ENCODE data around the gene TMC1. TPM values are rescaled to one million over a fixed set of nuclear protein-coding genes. Genes with fewer than 3 reads are reported as not detected.

The TMC1 gene
- total and polyA plus RNA-seq, 8 donors: 0.33 to 0.73 TPM; not detected in 6

DNA sequence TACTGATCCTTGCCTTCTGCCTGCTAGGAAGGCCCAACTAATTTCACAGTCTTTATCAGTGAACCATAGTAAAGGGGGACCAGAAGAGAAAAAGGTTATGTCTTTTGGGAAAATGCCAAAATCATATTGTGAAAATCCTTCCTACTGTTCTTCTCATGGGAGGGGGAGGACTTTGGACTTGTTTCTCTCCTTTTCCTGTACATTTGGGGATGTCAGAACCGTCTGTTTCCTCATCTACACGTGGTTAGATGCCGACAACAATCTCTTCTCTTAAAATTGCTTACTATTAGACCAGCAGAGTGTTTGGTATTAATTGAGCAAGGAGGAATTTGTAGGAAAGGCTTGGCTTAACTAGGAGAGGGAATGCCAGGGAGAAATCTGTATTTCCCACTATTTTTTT is 77.2 kb downstream of the TMC1 start:
- WGBS, 5 donors: 29 to 54% (median 52%) methylated on average over 3 of the region's 3 CpGs
- TF ChIP-seq EP300 (IDR thresholded peaks at IDR 0.05): no peak
- TF ChIP-seq, protein P1, sequence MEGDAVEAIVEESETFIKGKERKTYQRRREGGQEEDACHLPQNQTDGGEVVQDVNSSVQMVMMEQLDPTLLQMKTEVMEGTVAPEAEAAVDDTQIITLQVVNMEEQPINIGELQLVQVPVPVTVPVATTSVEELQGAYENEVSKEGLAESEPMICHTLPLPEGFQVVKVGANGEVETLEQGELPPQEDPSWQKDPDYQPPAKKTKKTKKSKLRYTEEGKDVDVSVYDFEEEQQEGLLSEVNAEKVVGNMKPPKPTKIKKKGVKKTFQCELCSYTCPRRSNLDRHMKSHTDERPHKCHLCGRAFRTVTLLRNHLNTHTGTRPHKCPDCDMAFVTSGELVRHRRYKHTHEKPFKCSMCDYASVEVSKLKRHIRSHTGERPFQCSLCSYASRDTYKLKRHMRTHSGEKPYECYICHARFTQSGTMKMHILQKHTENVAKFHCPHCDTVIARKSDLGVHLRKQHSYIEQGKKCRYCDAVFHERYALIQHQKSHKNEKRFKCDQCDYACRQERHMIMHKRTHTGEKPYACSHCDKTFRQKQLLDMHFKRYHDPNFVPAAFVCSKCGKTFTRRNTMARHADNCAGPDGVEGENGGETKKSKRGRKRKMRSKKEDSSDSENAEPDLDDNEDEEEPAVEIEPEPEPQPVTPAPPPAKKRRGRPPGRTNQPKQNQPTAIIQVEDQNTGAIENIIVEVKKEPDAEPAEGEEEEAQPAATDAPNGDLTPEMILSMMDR (IDR thresholded peaks at IDR 0.05): no peak
- TF ChIP-seq POLR2AphosphoS5 (IDR thresholded peaks at IDR 0.05): no peak
- no peak for TF ChIP-seq POLR2A (IDR thresholded peaks at IDR 0.05)
- DNase-seq: no peak
- Histone ChIP-seq H3K9me3 (no peaks in the 10 kb centered on the region), H3K27ac (no peak overlapping the region), H3K4me3 (no peak overlapping the region), H3K36me3 (no peaks in the 10 kb centered on the region), H3K4me1 (peaks cover 0 to 9% (median 0%) of the 10 kb centered on the region in 4 donors), H3K27me3 (no peaks in the 10 kb centered on the region)
- intact Hi-C loops (cut with DNase I; ENCODE audit: low total_unique reads): no loop called here

DNA sequence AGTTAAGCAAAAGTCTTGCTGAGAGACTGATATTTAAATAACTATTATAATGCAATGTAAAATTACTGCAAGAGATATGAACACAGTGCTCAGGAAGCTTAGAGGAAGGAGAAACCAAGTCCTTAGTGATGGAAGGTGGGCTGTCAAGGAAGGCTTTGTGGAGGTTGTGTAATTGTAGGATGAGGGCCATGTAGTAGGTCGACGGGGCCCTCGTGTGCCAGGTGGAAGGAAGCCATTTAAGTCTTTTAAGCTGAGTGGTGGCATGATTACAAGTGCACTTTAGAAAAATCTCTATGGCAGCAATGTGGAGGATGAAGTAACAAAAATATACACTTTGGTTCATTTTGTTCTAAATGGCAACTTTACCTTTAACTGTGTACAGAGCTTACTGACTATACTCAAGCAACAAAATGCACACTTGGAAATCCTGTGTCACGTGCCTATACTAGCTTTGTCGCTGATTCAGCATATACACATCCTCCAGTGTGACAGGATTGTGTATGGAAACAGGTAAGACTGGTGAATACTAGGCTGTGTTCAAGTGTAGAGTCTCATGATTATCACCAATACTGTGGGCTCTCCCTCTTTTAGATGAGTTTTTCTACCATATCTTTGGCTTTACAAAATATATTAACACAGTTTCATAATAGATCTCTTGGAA is 78.6 kb downstream of the TMC1 start:
- 73 to 83% (median 82%) methylated on average over 5 of the region's 5 CpGs for WGBS, 5 donors
- no peaks in the 10 kb centered on the region for H3K36me3 ChIP-seq
- H3K27ac ChIP-seq: no peak overlapping the region
- no peak for DNase-seq
- H3K4me3 ChIP-seq: no peak overlapping the region
- H3K9me3 ChIP-seq: no peaks in the 10 kb centered on the region
- H3K4me1 ChIP-seq: peaks cover 0 to 9% (median 0%) of the 10 kb centered on the region in 4 donors
- TF ChIP-seq POLR2A (IDR thresholded peaks at IDR 0.05) (no peak), EP300 (IDR thresholded peaks at IDR 0.05) (no peak), POLR2AphosphoS5 (IDR thresholded peaks at IDR 0.05) (no peak)
- TF ChIP-seq, protein P1 (IDR thresholded peaks at IDR 0.05): no peak
- H3K27me3 ChIP-seq: no peaks in the 10 kb centered on the region
- intact Hi-C loops (cut with DNase I; ENCODE audit: low total_unique reads): no loop called here

DNA sequence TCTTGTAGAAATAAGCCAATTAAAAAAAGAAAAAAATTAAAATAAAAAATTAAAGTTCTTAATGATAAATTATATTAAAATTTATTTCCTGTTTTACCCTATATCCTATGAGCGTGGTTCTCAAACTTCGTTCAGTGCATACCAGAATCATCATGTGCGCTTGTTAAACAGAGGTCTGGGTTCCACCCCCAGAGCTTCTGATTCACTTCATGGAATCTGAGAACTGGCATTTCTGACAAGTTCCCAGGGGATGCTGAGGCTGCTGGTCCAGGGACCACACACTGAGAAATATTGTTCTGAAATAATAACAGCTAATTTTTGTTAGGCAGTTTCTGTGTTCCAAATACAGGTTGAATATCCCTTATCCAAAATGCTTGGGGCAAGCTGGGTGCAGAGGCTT is 79.3 kb downstream of the TMC1 start:
- intact Hi-C loops (cut with DNase I; ENCODE audit: low total_unique reads): no loop called here
- WGBS, 5 donors: 90 to 98% (median 97%) methylated on average over 3 of the region's 3 CpGs
- no peaks in the 10 kb centered on the region for H3K27me3 ChIP-seq
- peaks cover 0 to 9% (median 0%) of the 10 kb centered on the region in 4 donors for H3K4me1 ChIP-seq
- no peaks in the 10 kb centered on the region for H3K36me3 ChIP-seq
- H3K4me3 ChIP-seq: no peak overlapping the region
- TF ChIP-seq POLR2A (IDR thresholded peaks at IDR 0.05): no peak
- TF ChIP-seq, protein P1 (IDR thresholded peaks at IDR 0.05): no peak
- no peak for TF ChIP-seq POLR2AphosphoS5 (IDR thresholded peaks at IDR 0.05)
- no peak for TF ChIP-seq EP300 (IDR thresholded peaks at IDR 0.05)
- no peak for DNase-seq
- no peak overlapping the region for H3K27ac ChIP-seq
- H3K9me3 ChIP-seq: no peaks in the 10 kb centered on the region

GRCh38 chr9:72601615-72602014 is 80.2 kb downstream of the TMC1 start:
- intact Hi-C loops (cut with DNase I; ENCODE audit: low total_unique reads): no loop called here
- Histone ChIP-seq H3K27ac (no peak overlapping the region), H3K4me1 (peaks cover 0 to 9% (median 0%) of the 10 kb centered on the region in 4 donors), H3K36me3 (no peaks in the 10 kb centered on the region), H3K9me3 (no peaks in the 10 kb centered on the region), H3K27me3 (no peaks in the 10 kb centered on the region), H3K4me3 (no peak overlapping the region)
- DNase-seq: no peak
- TF ChIP-seq, protein P1 (IDR thresholded peaks at IDR 0.05): no peak
- no peak for TF ChIP-seq POLR2A (IDR thresholded peaks at IDR 0.05)
- TF ChIP-seq POLR2AphosphoS5 (IDR thresholded peaks at IDR 0.05): no peak
- no peak for TF ChIP-seq EP300 (IDR thresholded peaks at IDR 0.05)
- 56 to 96% (median 70%) methylated on average over 2 of the region's 2 CpGs for WGBS, 5 donors

Measured in stomach (tissue), 9 donors.